Adrenal gland (tissue), 12 donors: ENCODE results near the gene TRIP12. TPM values are rescaled to one million over a fixed set of nuclear protein-coding genes. Genes with fewer than 3 reads are reported as not detected.

Source experiments
- DNase-seq, 7 donors: peaks; one replicate each; pipeline ENCODE4 v3.0.0-alpha.2; 2019 to 2020
- H3K27ac ChIP-seq, 5 donors: fragments of 200-600 bp; sonication (generic) in 4 of 5; 1 replicate in 3 of 5; 2 replicates in 2 of 5; pipeline versions ENCODE4 v1.5.1 to v1.8.0; 2016 to 2020; ENCODE audit warnings: mild to moderate bottlenecking in 1 of 5
- H3K27me3 ChIP-seq: fragments of 200-600 bp; 2 replicates; pipeline ENCODE4 v1.8.0; 2021
- H3K36me3 ChIP-seq, 2 donors: fragments of 200-600 bp; replicated peaks in 1 of 2; 1 replicate in 1 of 2; 2 replicates in 1 of 2; pipeline versions ENCODE4 v1.5.1 to v1.8.0; 2018 to 2022
- H3K4me1 ChIP-seq, 2 donors: fragments of 200-600 bp; replicated peaks in 1 of 2; 1 replicate in 1 of 2; 2 replicates in 1 of 2; pipeline versions ENCODE4 v1.5.1 to v1.8.0; 2018 to 2021
- H3K4me3 ChIP-seq, 4 donors: fragments of 200-600 bp; sonication (generic) in 3 of 4; one replicate each; pipeline ENCODE4 v1.5.1; 2016 to 2018
- H3K9me3 ChIP-seq, 3 donors: fragments of 200-600 bp; sonication (generic) in 1 of 3; replicated peaks in 1 of 3; 1 replicate in 2 of 3; 2 replicates in 1 of 3; pipeline versions ENCODE4 v1.5.1 to v1.8.0; 2016 to 2021
- POLR2A ChIP-seq, 2 donors: fragments of 450-650 bp; IDR thresholded peaks; one replicate each; pipeline ENCODE4 v1.6.1; 2017; ENCODE audit warnings: antibody characterized with exemption in 2 of 2, mild to moderate bottlenecking in 2 of 2, moderate library complexity in 1 of 2
- WGBS, 4 donors: extraction: QIAGEN DNeasy Blood & Tissue Kit in 2 of 4; methylation state at CpG; one replicate each; pipeline versions ENCODE4 v1.1.5 to v1.1.7; 2013 to 2017; 5-methylcytosine and 5-hydroxymethylcytosine counted together
- intact Hi-C, 2 donors: fragments of 100-400 bp; cut with DNase I; formaldehyde crosslinking; loops; one replicate each; pipeline versions ENCODE4 v1.14.1 to v1.15.0; 2022 to 2023
- polyA plus RNA-seq, 3 donors: library from polyadenylated mRNA; stranded (reverse); fragments of 200-250 nt in 2 of 3; fragments of 350-450 nt in 1 of 3; fragmentation: Illumina TruSeq in 1 of 3; extraction: RNeasy Lipid Tissue Mini Kit (QIAGEN cat#74804) in 1 of 3; gene quantifications; one replicate each; pipeline ENCODE4 v1.2.3, GENCODE V29; 2013 to 2014
- total RNA-seq, 9 donors: library from RNA; depleted of rRNA in 4 of 9; stranded (reverse); fragments of >200 nt in 4 of 9; fragments of 120-200 nt in 1 of 9; fragmentation: NEBNext Ultra II Directional in 1 of 9; extraction: Animal tissue kit (Norgen Biotek cat#: 25700) in 1 of 9; gene quantifications; one replicate each; pipeline versions ENCODE4 v1.1.0 to v1.2.4, GENCODE V29; 2013 to 2023
- TF ChIP-seq, protein P1 (sequence below), 6 experiments: fragments of 450-650 bp in 4 of 6; fragments of 200-600 bp in 2 of 6; sonication (generic) in 1 of 6; IDR thresholded peaks; 1 replicate in 5 of 6; 2 replicates in 1 of 6; pipeline versions ENCODE4 v1.5.1 to v1.8.0; 2016 to 2021; ENCODE audit warnings: antibody characterized with exemption in 6 of 6, mild to moderate bottlenecking in 2 of 6, moderate library complexity in 1 of 6
- donor health status: healthy with polysubstance abuse.
- donor health status: Bipolar disorder and iron deficiency.
- donor health status: DM: yes; HTN: yes; CAD: no.
- donor health status: DM: no; HTN: no; CAD: no.
- donor health status: DM: no; HTN: no; CAD: no.
- donor health status: DM: yes; HTN: yes; CAD: no.

Gene TRIP12
- total and polyA plus RNA-seq, 12 donors = 15.5 to 242 (median 146) TPM

DNA sequence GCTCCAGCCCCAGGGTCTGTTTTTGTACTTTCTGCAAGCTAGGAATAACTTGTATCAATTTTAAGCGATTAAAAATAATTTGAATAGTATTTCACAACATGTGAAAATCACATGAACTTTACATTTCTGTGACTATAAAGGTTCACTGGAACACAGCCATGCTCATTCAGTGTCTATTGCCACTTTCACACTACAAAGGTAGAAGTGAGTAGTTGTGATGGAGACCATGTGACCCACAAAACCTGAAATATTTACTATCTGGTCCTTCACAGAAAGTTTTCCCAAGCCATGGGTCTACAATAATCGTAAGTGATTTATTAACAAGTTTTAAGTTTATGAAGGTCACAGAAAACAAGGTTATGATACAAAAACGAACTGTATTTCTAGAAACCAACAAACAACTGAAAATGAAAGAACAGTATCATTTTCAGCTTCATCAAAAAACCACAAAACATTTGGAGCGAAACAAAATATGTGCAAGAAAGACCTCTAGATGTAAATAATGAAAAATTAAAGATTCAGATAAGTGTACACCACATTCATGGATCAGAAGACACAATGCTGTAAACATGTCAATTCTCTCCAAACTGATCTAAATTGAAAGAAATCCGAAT lies 138.6 kb downstream of the TRIP12 start:
- intact Hi-C loops = no loop called here
- peaks cover 8 to 33% of the 10 kb centered on the region in 2 donors for H3K4me1 ChIP-seq
- peak overlapping the region in 1 of 5 donors; percentile 13 for H3K27ac ChIP-seq
- H3K27me3 ChIP-seq = no peaks in the 10 kb centered on the region
- no peak overlapping the region for H3K4me3 ChIP-seq
- TF ChIP-seq, protein P1, sequence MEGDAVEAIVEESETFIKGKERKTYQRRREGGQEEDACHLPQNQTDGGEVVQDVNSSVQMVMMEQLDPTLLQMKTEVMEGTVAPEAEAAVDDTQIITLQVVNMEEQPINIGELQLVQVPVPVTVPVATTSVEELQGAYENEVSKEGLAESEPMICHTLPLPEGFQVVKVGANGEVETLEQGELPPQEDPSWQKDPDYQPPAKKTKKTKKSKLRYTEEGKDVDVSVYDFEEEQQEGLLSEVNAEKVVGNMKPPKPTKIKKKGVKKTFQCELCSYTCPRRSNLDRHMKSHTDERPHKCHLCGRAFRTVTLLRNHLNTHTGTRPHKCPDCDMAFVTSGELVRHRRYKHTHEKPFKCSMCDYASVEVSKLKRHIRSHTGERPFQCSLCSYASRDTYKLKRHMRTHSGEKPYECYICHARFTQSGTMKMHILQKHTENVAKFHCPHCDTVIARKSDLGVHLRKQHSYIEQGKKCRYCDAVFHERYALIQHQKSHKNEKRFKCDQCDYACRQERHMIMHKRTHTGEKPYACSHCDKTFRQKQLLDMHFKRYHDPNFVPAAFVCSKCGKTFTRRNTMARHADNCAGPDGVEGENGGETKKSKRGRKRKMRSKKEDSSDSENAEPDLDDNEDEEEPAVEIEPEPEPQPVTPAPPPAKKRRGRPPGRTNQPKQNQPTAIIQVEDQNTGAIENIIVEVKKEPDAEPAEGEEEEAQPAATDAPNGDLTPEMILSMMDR (IDR thresholded peaks at IDR 0.05) = no peak
- no peak for TF ChIP-seq POLR2A (IDR thresholded peaks at IDR 0.05)
- DNase-seq = no peak
- 60 to 73% (median 68%) methylated on average over 5 of the region's 5 CpGs for WGBS, 4 donors
- no peaks in the 10 kb centered on the region for H3K9me3 ChIP-seq
- peaks cover 0 to 17% of the 10 kb centered on the region in 2 donors for H3K36me3 ChIP-seq

- TF ChIP-seq, protein P1 (IDR thresholded peaks at IDR 0.05) = peak; percentile 77 to 90 (median 80)
- TF ChIP-seq POLR2A (IDR thresholded peaks at IDR 0.05) = no peak
- Histone ChIP-seq H3K4me3 (no peak overlapping the region), H3K27me3 (no peaks in the 10 kb centered on the region), H3K27ac (no peak overlapping the region), H3K4me1 (peaks cover 8 to 45% of the 10 kb centered on the region in 2 donors), H3K36me3 (peaks cover 0 to 35% of the 10 kb centered on the region in 2 donors), H3K9me3 (no peaks in the 10 kb centered on the region)
- intact Hi-C loops = no loop called here
- no peak for DNase-seq
Observed at GRCh38 chr2:229780856-229781773, 140.7 kb downstream of the TRIP12 start.

DNA sequence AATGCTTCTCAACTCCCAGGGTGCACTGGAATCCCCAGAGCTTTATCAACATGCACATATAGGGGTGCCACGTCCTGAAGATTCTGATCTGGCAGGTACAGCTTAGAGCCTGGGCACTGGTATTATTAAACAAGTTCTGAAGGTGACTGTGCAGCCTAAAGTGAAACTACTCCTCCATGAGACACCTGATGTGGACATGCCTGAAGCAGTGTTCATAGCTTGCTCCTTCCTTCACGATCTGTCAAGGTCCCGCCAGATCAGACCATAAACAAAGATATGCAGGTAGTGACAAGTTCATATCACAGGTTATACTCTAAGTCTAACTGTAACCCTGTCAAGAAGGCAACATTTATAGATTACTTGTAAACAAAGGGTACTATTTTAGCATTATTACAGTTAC lies 142.2 kb downstream of the TRIP12 start:
- DNase-seq = no peak
- peaks cover 4 to 43% of the 10 kb centered on the region in 2 donors for H3K4me1 ChIP-seq
- intact Hi-C loops = no loop called here
- no peaks in the 10 kb centered on the region for H3K27me3 ChIP-seq
- H3K27ac ChIP-seq = no peak overlapping the region
- no peak overlapping the region for H3K4me3 ChIP-seq
- peaks cover 0 to 40% of the 10 kb centered on the region in 2 donors for H3K36me3 ChIP-seq
- H3K9me3 ChIP-seq = no peaks in the 10 kb centered on the region
- WGBS, 4 donors = 59 to 82% (median 72%) methylated on average over 3 of the region's 3 CpGs
- TF ChIP-seq, protein P1 (IDR thresholded peaks at IDR 0.05) = no peak
- no peak for TF ChIP-seq POLR2A (IDR thresholded peaks at IDR 0.05)

GRCh38 chr2:229777716-229778115 lies 144.1 kb downstream of the TRIP12 start:
- Histone ChIP-seq H3K4me1 (peaks cover 0 to 27% of the 10 kb centered on the region in 2 donors), H3K27me3 (no peaks in the 10 kb centered on the region), H3K4me3 (no peak overlapping the region), H3K27ac (no peak overlapping the region), H3K36me3 (peaks cover 0 to 60% of the 10 kb centered on the region in 2 donors), H3K9me3 (no peaks in the 10 kb centered on the region)
- intact Hi-C loops = no loop called here
- DNase-seq = no peak
- WGBS, 4 donors = 90 to 97% (median 93%) methylated on average over 3 of the region's 3 CpGs
- TF ChIP-seq, protein P1 (IDR thresholded peaks at IDR 0.05) = no peak
- TF ChIP-seq POLR2A (IDR thresholded peaks at IDR 0.05) = no peak
